Panc1 (cell line): Measurements from ENCODE around the gene PROK1.

Experiments used
- POLR2AphosphoS5 ChIP-seq: IDR thresholded peaks from 2 replicates; pipeline ENCODE4 v1.6.1; 2012; ENCODE audit warnings: mild to moderate bottlenecking, low read depth, low read length, moderate library complexity
- TF ChIP-seq, protein P1 (sequence below): fragments of 450-650 bp; IDR thresholded peaks from 2 replicates; pipeline ENCODE4 v1.5.1; 2017; ENCODE audit warnings: mild to moderate bottlenecking

DNA sequence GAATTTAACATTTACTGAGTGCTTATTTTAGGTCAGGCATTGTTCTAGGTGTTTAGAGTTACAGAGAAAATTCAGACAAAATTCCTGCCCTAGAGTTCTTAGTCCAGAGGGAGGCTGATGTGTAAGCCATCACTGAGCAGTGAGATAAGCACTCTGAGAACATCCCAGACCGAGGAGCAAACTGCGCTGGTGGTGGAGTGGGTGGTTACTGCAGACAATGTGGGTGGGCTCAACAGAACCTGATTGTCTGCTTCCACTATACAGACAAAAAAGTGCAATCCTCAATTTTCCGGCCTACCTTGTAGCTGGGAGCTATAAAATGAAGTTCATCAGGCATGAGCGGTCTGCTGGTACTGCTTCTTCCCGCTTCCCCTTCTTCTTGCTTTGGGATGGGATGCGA, 23.5 kb downstream of the PROK1 start:
- TF ChIP-seq, protein P1, sequence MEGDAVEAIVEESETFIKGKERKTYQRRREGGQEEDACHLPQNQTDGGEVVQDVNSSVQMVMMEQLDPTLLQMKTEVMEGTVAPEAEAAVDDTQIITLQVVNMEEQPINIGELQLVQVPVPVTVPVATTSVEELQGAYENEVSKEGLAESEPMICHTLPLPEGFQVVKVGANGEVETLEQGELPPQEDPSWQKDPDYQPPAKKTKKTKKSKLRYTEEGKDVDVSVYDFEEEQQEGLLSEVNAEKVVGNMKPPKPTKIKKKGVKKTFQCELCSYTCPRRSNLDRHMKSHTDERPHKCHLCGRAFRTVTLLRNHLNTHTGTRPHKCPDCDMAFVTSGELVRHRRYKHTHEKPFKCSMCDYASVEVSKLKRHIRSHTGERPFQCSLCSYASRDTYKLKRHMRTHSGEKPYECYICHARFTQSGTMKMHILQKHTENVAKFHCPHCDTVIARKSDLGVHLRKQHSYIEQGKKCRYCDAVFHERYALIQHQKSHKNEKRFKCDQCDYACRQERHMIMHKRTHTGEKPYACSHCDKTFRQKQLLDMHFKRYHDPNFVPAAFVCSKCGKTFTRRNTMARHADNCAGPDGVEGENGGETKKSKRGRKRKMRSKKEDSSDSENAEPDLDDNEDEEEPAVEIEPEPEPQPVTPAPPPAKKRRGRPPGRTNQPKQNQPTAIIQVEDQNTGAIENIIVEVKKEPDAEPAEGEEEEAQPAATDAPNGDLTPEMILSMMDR: no peak
- no peak for TF ChIP-seq POLR2AphosphoS5
